Right kidney (tissue), 9 donors: ENCODE results near the gene GFY.

Source experiments
- DNase-seq: peaks from one replicate; pipeline ENCODE4 v3.0.0-alpha.2; 2016
- long read RNA-seq, 8 donors: transcript quantifications; one replicate each; lab custom pipeline, GENCODE V29; 2026

Gene GFY, protein sequence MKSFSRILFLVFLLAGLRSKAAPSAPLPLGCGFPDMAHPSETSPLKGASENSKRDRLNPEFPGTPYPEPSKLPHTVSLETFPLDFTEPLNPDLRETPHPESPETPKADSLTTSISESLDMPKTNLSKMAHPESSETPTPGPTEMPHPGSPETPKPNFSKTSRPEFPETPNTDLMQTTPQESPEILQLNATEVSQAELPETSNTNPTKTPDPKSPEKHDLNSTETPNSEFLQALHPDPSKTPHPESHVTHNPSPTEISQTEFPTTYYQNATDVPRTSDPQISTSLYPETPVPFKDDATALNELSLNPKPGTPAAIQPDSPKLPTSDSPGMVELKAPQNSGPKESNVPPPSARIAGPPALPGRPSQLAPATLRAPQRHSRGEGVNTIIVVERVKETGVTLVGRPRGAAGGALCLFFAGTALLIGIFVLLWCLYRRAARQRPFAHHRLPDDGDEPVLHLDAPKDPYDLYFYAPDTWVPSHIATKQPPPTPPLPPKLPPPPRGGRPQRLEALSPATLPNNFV
- long read RNA-seq, donor 1, result 0 reads
- long read RNA-seq, donor 2, result 0 reads
- long read RNA-seq, donor 3, result 0 reads
- long read RNA-seq, donor 4, result 0 reads
- long read RNA-seq, donor 5, result 0 reads
- long read RNA-seq, donor 6, result 0 reads
- long read RNA-seq, donor 7, result 0 reads
- long read RNA-seq, donor 8, result 0 reads

DNA sequence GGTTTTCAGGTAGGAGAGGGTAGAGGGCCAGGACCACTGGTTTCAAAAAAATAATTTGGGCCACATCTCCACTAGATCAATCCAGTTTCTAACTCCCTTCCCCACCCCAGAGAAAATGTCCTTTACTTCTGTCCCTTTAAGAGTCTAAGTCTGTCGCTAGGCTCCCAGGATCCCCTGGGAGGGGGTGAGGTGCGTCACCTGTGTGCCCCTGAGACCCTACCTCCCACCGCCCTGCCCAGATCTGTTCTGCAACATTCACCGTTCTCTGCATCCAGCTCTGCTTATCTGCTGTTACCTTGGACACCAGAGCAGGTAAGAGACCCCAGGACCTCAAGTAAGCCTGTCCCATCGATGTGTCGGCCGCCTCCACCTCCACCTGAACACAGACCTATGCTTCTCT, at the start of gene GFY:
GFY (plus strand) TSS at position 211 of the 400 bp plus-strand sequence. CDS start 1,043 bp downstream, outside the sequence.
- no peak for DNase-seq

DNA sequence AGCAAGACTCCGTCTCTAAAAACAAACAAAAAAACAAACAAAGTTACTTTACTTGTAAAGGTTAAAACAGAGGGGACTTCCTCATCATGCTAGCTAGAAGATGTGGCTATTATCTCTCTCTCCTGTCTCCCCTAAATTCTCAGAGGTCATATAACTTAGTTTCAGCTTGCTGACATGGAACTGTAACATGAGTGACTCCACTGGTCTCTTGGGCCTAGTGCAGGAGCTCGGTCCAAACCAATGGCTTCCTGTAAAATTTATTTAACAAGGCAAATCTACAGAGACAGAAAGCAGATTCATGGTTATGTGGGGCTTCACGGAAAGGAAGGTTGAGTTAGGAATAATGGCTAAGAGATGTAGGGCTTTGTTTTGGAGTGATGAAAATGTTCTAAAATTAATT, 46.7 kb upstream of the GFY start:
- no peak for DNase-seq

DNA sequence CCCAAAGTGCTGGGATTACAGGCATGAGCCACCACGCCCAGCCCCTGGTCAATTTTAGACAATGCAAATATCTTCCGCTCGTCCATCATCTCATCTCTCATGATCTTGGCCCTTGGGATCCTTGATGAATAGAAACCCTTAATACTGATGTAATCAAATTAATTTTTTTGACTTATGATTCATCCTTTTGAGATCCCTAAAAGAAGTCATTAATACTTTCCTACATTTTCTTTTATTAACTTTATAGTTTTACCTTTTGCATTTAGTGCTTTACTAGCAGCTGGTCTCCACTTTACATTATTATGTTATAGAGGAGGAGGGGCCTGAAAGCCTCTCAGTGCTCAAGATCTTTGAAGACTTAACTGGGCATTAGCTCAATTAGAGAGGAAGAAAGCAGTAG, 44.8 kb upstream of the GFY start:
- no peak for DNase-seq

DNA sequence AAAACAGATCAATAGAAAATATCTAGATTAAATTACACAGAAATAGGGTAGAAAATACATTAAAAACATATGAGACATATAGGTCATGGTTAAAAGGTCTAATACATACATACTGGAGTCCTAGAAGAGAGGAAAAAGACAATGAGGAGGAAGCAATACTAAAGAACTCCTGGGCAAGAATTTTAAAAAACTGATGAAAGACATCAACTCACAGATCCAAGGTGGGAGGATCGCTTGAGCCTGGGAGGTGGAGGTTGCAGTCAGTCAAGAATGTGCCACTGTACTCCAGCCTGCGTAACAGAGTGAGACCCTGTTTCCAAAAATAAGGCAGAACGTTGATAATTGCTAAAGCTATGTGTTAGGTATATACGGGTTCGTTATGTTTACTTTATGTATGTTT, 42.5 kb upstream of the GFY start:
- DNase-seq, result no peak

DNA sequence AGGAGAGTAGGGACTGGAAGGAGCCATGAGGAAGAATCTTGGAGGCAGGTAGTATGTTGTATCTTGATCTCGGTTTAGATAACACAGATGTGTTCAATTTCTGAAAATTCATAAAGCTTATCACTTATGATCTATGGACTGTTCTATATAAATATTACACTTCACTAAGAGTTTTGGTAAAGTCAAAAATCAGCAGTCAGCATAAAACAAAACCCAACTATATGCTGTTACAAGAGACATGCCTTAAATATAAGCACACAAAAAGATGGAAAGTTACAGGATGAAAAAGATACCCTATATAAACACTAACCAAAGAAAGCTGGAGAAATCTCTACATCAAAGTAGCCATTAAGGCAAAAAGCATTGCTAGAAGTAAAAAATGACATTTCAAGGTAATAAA, 41.6 kb upstream of the GFY start:
- no peak for DNase-seq

DNA sequence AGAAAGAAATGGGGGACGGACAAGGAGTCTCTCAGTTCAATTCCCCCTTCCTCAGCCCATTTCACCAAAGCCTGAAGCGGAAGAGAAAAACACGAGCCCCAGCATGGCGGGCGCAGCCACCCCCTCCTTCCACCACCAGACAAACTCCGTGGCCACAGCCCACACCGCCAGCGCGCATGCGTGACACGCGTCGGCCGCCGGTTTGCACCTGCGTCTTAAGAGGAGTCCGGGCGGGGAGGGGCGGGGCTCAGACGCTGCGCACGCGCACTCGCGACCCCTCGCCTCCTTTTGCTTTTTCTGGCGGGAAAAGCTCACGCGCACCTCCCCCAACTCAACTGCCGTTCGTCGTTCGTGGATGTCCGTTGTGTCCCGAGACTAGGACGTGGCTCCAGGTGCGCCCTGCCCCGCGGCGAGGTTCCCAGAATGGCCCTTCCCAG, 37.2 kb upstream of the GFY start, which contains the start of gene KASH5:
KASH5 (plus strand) TSS at position 314 of the 437 bp plus-strand sequence. CDS start 2,635 bp downstream, outside the sequence.
- no peak for DNase-seq

DNA sequence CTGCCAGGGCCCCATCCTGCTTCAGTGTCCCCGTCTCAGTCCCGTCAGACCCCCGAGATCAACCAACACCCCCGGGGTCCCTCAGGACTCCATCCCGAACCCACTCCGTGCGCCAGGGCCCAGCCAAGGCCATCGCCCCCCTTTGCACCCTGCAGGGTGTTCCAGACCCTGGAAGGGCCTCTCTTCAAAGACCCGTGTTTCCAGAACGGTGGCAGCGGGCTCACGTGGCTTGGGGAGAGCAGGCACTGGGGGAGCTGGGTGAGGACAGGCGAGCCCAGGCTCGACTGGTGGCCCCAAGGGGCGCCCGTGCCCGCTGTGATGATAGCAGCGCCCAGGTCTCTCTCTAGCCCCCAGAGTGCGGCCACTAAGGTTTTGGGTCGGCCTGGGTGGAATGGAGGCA, 35.8 kb upstream of the GFY start:
- DNase-seq, result no peak

DNA sequence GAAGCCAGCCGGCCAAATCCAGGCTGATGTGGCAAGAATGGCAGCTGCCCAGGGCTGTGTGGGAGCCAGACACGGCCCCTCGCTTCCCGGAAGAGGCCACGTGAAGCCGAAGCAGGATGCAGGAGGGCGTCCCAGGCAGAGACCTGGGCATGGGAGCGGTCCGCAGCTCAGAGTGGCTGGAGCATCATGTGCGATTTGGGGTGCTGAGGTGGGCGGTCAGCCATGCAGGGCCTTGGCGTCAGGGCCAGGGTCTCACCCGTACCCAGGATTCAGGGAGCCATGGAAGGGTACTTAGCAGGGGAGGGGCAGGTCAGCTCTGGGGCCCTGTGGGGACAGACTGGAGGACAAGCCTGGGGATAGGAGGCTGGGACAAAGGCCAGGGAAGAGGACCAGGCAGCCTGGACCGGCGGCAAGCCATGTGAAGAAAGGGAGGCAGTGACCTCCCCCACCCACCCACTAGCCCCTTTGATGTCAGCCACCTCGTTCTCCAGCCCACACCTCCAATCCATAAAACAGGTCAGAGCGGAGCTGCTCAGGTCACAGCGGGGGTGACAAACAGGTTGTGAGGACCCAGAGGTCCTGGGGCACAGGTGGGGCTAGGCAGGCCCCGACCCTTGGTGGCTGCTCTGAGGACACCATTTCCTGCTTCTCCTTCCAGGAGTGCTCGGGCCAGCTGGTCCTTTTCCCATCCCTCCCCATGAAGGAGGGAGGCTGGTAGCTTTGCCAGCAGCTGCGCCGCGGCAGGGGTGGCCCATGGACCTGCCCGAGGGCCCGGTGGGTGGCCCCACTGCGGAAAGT, 34.9 kb upstream of the GFY start:
- no peak for DNase-seq

DNA sequence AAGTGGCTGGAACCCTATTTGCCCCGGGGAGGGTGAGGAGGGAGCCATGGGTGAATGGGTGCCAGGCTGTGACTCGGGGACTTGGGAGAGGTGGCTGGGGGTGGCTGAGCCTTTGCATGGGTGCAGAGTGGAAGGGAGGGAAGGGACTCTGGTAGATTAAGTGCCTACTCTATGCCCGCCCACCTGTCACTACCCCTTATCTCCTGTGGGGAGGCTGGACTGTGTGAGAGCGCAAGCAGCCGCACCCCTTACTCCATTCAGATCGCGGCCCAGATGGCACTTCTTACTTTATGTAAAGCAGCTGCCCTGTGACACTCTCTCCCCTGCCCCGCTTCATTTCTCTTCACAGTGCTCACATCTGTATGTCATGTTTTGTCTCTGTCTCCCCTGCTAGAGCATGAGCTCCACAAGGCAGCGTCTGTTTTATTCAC, 34.2 kb upstream of the GFY start:
- no peak for DNase-seq

DNA sequence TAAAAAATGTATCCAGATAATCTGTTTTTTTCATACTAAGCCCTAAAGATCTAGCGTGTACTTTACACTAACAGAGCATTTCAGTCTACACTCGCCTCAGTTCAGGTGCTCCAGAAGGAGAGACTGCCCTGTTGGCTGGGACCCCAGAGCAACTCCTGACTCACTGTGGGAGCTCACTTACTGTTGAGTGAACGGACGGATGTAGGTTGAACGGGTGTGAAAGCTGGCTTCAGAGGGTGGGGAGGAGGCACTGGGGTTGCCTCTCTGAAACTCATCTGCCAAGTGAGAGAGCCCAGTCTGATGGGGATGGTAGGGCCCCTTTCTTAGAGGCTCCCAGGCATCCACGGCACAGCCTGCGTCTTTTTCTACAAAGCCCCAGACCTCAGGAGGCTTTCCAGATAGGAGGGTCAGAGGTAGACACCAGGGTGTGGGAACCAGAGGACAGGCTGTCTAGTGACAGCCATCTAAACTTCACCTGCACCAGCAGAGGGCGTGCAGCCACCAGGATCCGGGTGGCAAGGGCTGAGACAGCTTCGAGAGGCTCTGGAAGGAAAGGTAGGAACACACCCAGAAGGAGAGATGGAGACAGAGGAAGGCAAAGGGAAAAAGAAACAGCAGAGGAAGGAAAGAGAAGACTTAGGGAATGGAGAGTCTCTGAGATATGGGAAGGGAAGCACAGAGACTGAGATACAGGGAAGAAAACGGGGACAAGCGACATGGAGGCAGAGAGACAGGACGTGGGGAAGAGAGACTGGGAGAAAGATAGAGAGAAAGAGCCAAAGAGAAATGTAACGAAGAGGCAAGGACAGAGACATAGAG, 33.4 kb upstream of the GFY start:
- DNase-seq, result peak; percentile 61

DNA sequence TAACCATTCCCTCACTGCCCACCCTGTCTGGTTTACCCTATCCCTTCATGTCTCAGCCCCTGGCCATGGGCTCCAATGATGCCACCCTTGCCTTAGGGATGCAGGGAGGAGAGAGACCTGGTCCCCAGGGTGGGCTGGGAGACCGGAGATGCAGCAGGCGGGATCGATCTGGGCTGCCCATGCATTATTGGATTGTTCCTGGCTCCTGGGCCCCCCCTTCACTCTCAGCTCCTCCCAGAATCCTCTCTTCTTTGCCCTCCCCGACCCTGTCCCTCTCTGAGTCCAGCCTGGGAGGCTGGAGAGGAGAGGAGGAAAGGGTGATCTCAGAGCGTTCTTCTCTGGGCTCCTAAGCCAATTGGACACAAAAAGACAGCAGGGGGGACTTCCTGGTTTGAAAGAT, 31.3 kb upstream of the GFY start:
- no peak for DNase-seq

DNA sequence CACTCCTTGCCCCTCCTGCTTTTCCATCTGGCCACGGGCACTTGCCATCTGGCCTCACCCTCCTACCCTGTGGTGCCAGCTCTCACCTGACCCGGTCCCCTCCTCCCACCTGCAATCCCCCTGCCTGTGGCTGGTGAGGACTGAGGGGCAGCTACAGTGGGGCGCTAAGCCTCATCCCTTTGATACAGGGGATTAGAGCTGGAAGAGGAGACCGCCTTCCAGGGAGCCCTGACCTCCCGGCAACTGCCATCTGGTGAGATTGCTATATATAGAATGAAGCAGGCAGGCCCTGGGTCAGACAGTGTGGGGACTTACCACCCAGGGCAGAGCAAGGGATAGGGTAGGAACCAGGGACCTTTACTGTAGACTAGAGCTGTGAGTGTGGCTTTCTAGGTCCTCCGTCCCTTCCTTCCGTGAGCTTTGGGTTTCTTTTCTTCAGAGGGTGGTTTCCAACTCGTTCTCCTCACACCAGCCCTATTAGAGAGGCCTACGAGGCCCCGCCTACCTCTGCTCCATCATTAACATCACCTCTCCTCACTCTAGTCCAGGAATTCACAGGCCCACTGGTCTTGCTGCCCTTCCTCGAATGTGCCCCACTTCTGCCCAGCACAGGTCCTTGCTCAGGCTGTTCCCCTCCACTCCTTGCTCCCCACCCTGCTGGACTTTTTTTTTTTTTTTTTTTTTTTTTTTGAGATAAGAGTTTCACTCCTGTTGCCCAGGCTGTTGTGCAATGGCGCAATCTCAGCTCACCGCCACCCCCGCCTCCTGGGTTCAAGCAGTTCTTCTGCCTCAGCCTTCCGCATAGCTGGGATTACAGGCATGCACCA, 29.4 kb upstream of the GFY start:
- no peak for DNase-seq

DNA sequence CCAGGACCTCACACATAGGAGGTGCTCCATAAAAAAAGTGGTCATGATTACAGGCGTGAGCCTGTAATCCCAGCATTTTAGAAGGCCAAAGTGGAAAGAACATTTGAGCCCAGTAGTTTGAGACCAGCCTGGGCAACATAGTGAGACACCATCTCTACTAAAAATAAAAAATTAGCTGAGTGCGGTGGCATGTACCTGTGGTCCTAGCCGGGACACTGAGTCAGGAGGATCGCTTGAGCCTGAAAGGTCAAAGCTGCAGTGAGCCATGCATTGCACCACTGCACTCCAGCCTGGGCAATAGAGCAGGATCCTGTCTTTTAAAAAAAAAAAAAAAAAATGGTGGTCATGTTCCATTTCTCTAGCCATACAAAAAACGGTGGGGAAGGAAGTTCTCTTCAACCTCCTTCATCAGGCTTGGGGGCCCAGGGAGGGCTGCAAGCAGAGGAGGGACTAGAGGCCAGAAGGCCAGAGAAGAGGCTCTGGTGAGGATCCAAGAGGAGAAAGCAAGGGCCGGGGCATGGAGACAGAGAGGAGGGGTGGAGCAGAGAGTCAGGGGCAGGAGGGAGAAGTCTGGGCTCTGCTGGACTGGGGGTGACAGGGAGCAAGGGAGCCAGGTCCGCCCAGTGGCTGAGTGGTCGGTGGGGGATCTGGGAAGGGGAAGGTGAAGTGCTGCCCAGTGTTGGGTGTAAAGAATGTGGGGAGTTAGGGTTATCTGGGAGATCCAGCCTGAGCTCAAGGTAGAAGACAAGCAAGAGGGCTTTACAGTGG, 28.3 kb upstream of the GFY start:
- no peak for DNase-seq

DNA sequence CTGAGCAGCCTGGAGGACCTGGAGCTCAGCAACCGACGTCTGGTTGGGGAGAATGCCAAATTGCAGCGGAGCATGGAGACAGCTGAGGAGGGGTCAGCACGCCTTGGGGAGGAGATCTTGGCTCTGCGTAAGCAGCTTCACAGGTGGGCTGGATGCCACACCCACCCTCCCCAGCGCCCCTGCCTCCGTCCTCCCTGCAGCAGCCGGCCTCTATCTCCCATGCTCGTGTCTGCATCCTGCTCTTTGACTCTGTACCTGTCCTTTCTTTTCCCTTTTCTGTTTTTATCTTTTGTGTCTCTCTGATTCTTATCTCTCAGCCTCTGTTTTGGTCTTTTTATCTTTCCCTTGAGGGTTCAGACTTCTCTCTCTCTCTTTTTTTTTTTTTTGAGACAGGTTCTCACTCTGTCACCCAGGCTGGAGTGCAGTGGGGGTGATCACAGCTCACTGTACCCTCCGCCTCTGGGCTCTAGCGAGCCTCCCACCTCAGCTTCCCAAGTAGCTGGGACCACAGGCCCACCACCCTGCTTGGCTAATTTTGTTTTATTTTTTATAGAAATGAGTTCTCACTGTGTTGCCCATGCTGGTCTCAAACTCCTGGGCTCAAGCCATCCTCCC, 27.1 kb upstream of the GFY start:
- DNase-seq, result no peak

DNA sequence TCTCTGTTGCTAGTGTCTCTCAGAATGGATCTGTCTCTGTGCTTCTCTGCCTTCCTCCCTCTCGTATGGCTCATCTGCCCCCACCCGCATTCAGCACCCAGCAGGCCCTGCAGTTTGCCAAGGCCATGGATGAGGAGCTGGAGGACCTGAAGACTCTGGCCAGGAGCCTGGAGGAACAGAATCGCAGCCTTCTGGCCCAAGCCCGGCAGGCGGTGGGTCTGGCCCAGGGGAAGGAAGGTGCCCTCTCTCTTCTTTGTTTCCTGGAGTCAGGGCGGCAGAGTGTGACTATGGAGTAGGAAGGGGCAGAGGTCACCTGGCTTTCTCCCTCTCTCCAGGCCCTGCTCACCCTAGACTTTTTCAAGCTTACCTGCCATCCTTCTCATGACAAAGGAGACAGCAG, 26.3 kb upstream of the GFY start:
- no peak for DNase-seq

DNA sequence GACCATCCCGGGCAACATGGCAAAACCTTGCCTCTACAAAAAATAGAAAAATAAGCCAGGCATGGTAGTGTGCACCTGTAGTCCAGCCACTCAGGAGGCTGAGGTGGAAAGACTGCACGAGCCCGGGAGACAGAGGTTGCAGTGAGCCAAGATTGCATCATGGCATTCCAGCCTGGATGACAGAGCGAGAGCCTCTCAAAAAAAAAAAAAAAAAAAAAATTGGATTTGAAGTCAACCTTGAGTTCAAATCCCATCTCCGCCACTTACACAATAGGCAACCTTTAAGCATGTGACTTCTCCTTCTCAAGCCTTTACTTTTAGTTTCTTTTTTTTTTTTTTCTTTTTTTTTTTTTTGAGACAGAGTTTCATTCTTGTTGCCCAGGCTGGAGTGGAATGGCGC, 25.2 kb upstream of the GFY start:
- DNase-seq, result no peak

DNA sequence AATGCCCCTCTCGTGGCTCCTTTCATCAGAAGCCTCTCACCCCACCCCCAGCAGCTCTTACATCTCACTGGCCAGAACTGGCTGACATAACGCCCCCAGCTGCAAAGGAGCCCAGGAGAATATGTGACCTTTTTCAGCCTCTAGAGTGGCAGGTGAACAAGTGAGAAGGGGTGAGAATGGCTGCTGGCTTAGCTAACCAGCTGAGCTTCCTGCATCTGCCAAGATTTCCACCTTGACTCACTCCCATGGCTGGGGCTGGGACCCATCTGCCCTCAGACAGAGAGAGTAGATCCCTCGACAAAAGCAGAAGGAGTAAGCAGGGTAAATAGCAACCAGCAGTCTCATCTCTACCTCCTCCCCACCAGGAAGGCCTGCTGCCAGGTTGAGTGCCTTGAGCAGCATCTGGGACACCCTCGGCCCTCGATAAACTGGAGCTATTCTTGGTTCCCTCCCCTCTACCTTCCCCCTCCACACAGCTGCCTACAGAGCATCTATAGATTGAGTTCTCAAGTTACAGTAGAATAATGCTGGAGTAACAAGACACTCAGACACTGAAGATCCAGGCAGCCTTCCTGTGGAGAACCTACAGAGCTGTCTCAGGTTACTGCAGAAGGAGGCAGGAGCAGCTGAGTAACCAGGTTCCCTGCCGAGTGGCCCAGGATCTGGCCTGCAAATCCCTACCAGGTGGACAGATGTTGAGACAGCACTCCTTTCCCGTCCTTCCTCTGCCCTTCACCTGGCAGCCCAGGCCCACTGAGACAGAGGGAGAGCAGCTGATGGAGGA, 21.6 kb upstream of the GFY start:
- no peak for DNase-seq

DNA sequence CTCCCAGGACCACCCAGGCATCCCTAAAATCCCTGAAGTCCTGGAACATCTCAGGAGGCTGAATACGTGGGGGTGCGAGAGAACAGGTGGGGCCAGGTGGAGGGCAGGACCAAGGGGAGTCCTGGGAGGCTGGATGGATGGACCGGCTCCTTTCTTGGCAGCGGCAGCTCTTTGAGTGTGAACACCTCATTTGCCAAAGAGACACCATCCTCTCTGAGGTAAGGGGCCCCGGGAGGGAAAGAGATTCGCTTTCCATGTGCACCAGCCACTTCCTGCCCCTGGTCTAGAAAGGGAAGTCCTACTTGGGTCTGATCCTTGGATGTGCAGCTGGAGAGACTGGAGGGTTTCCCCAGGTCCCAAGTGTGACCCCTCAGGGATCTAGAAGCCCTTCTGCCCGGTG, 18.1 kb upstream of the GFY start:
- no peak for DNase-seq

DNA sequence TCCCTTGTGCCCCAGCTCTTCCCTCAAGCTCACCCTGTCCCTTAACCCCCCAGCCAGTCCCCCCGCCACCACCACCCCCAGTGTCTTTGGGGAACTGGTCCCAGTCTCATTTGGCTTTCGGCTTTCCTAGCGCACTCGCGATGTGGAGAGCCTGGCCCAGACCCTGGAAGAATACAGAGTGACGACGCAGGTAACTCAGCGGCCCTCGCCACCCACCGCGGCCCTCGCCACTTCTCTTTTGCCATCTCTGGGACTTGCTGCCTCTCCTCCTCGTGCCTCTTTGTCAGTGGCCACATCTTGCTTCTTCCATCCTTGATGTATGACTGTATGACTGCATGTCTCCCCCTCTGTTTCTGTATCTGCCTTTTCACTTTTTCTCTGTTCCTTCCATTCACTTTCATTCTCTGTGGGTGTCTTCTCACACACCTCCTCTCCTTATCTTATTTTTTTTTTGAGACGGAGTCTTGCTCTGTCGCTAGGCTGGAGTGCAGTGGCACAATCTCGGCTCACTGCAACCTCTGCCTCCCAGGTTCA, 17.6 kb upstream of the GFY start:
- DNase-seq, result no peak
